ENCODE results near the gene TXNDC16. TPM values are rescaled to one million over a fixed set of nuclear protein-coding genes. Genes with fewer than 3 reads are reported as not detected.
A peak's percentile ranks its signal among the peaks of the same experiment; 100 is the strongest.

The TXNDC16 gene
- total RNA-seq, 2 experiments from 2014 or later = 5.7 to 6.8 TPM

- Mint-ChIP-seq H3K36me3 (ENCODE audit: low read depth) (peaks cover 5% of the 10 kb centered on the region), H3K4me3 (no peak overlapping the region), H3K27ac (no peak overlapping the region), H3K27me3 (no peaks in the 10 kb centered on the region), H3K9me3 (no peaks in the 10 kb centered on the region), H3K4me1 (ENCODE audit: low read depth) (no peaks in the 10 kb centered on the region)
- no peak for ATAC-seq
- POLR2A ChIA-PET = interaction anchor here (1.4 kb wide), 1 partner anchor 9 kb away, joined by 5 read pairs; no protein-coding TSS in a partner anchor
- TF ChIP-seq CTCF (IDR thresholded peaks at IDR 0.05) = no peak
- DNase-seq = peak; percentile 7
- intact Hi-C loops (cut with micrococcal nuclease) = no loop called here
- CTCF ChIA-PET = no interaction called here
Observed at GRCh38 chr14:52527052-52527451, 25.3 kb downstream of the TXNDC16 start.

GRCh38 chr14:52522581-52523345, 29.5 kb downstream of the TXNDC16 start:
- no peak overlapping the region for H3K4me3 Mint-ChIP-seq
- peaks cover 3% of the 10 kb centered on the region for H3K36me3 Mint-ChIP-seq (ENCODE audit: low read depth)
- intact Hi-C loops (cut with micrococcal nuclease) = no loop called here
- H3K27me3 Mint-ChIP-seq = no peaks in the 10 kb centered on the region
- ChIA-PET POLR2A (no interaction called here), CTCF (no interaction called here)
- DNase-seq = no peak
- no peaks in the 10 kb centered on the region for H3K4me1 Mint-ChIP-seq (ENCODE audit: low read depth)
- H3K27ac Mint-ChIP-seq = no peak overlapping the region
- no peaks in the 10 kb centered on the region for H3K9me3 Mint-ChIP-seq
- TF ChIP-seq CTCF (IDR thresholded peaks at IDR 0.05) = no peak
- ATAC-seq = no peak

DNA sequence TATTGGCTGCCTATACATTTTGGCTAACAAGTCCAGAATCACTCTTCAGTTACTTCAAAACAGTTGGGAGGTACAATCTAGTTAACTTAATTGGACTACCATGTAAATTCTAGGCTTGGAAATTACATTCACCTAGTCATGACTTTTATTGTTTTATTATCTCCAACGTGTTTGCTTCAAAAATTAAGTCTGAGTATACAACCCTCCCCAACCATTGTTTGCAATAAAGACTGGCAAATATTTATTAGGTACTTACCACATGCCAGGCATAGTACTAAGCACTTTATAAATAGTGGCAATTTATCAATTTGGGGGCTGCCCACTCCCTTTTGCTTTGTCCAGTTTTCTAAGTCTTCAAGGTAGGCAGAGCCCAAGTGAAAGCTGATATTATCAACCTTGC, 30.3 kb downstream of the TXNDC16 start:
- ChIA-PET POLR2A (no interaction called here), CTCF (no interaction called here)
- Mint-ChIP-seq H3K4me1 (ENCODE audit: low read depth) (no peaks in the 10 kb centered on the region), H3K27ac (no peak overlapping the region), H3K4me3 (no peak overlapping the region), H3K36me3 (ENCODE audit: low read depth) (no peaks in the 10 kb centered on the region), H3K9me3 (no peaks in the 10 kb centered on the region), H3K27me3 (no peaks in the 10 kb centered on the region)
- no peak for TF ChIP-seq CTCF (IDR thresholded peaks at IDR 0.05)
- no peak for ATAC-seq
- no peak for DNase-seq
- intact Hi-C loops (cut with micrococcal nuclease) = no loop called here

DNA sequence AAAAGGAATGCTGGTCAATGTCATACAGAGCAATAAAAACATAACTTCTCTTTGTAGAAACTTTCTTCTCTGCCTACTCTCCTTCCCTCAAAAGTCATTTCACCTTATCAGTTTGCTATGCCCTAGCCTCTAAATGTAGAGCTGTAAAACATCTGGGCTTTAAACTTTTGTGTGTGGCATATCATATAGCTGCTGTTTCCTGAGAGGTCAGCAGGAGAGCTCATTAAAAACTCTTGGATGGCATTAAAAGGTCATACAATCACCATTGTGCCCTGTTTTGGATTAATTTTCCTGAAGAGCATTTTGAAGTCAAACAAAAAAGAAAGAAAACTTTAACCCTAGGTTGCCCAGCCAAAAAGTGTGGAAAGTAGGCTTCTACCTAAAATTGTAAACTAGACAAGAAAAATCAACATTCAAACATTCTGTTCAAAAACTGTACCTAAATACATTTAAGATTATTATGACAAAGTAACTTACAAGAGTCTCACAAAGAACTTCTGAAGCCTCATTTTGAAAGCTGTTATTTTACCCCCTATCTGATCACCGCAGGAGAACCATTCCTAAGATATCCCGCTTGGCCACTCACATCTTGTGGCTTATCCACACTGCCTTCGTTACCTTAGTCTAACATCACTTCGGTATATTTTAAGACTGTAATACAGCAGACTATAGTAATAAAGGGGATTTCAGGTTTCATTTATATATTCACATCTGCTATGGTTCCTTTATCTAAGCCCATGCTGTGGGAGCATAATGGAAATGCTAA, 38.1 kb downstream of the TXNDC16 start:
- no peaks in the 10 kb centered on the region for H3K27me3 Mint-ChIP-seq
- no peaks in the 10 kb centered on the region for H3K4me1 Mint-ChIP-seq (ENCODE audit: low read depth)
- POLR2A ChIA-PET = no interaction called here
- H3K36me3 Mint-ChIP-seq (ENCODE audit: low read depth) = peaks cover 3% of the 10 kb centered on the region
- intact Hi-C loops (cut with micrococcal nuclease) = no loop called here
- no peak overlapping the region for H3K4me3 Mint-ChIP-seq
- H3K27ac Mint-ChIP-seq = no peak overlapping the region
- CTCF ChIA-PET = no interaction called here
- ATAC-seq = no peak
- no peaks in the 10 kb centered on the region for H3K9me3 Mint-ChIP-seq
- TF ChIP-seq CTCF (IDR thresholded peaks at IDR 0.05) = no peak
- DNase-seq = no peak

GRCh38 chr14:52513249-52513648, 39.1 kb downstream of the TXNDC16 start:
- intact Hi-C loops (cut with micrococcal nuclease) = no loop called here
- no peak overlapping the region for H3K4me3 Mint-ChIP-seq
- ChIA-PET CTCF (no interaction called here), POLR2A (no interaction called here)
- DNase-seq = no peak
- H3K9me3 Mint-ChIP-seq = no peaks in the 10 kb centered on the region
- peaks cover 9% of the 10 kb centered on the region for H3K36me3 Mint-ChIP-seq (ENCODE audit: low read depth)
- TF ChIP-seq CTCF (IDR thresholded peaks at IDR 0.05) = no peak
- H3K27ac Mint-ChIP-seq = no peak overlapping the region
- ATAC-seq = no peak
- H3K27me3 Mint-ChIP-seq = no peaks in the 10 kb centered on the region
- H3K4me1 Mint-ChIP-seq (ENCODE audit: low read depth) = no peaks in the 10 kb centered on the region

Measured in activated CD8-positive, alpha-beta T cell treated with anti-CD3 and anti-CD28 coated beads for 36 hours (primary cell).